Body of pancreas (tissue), 4 donors: ENCODE results near the gene INPP5B. TPM values are rescaled to one million over a fixed set of nuclear protein-coding genes. Genes with fewer than 3 reads are reported as not detected.

ENCODE experiments used
- ATAC-seq: fragments of 150-250 bp; one replicate; pipeline ENCODE4 v1.9.1; 2016
- DNase-seq, 4 donors: peaks; one replicate each; pipeline ENCODE4 v3.0.0-alpha.2; 2019
- H3K27ac ChIP-seq, 4 donors: fragments of 200-600 bp; sonication (generic); 1 replicate in 3 of 4; 2 replicates in 1 of 4; pipeline versions ENCODE4 v1.5.1 to v1.6.1; 2016 to 2019; ENCODE audit warnings: mild to moderate bottlenecking in 1 of 4, mixed read lengths in 1 of 4, moderate library complexity in 1 of 4
- H3K27me3 ChIP-seq, 2 donors: fragments of 200-600 bp; sonication (generic); one replicate each; pipeline ENCODE4 v1.6.0; 2016; ENCODE audit warnings: mild to moderate bottlenecking in 1 of 2
- H3K36me3 ChIP-seq, 2 donors: fragments of 200-600 bp; sonication (generic); replicated peaks in 1 of 2; 2 replicates each; pipeline ENCODE4 v1.5.1; 2016; ENCODE audit warnings: low read depth in 2 of 2; ENCODE audit not compliant: insufficient read depth in 1 of 2
- H3K4me1 ChIP-seq: fragments of 200-600 bp; sonication (generic); one replicate; pipeline ENCODE4 v1.6.0; 2016
- H3K4me3 ChIP-seq, 2 donors: fragments of 200-600 bp; sonication (generic); 1 replicate in 1 of 2; 2 replicates in 1 of 2; pipeline ENCODE4 v1.5.1; 2016 to 2019
- H3K9me3 ChIP-seq, 3 donors: fragments of 200-600 bp; sonication (generic); 1 replicate in 2 of 3; 2 replicates in 1 of 3; pipeline ENCODE4 v1.5.1; 2016
- POLR2A ChIP-seq, 3 donors: fragments of 450-650 bp; IDR thresholded peaks; one replicate each; pipeline ENCODE4 v1.6.1; 2016; ENCODE audit warnings: antibody characterized with exemption in 3 of 3, mild to moderate bottlenecking in 2 of 3
- whole genome bisulfite sequencing, 2 donors: methylation state at CpG; one replicate each; pipeline ENCODE4 v1.1.5; 2017; 5-methylcytosine and 5-hydroxymethylcytosine counted together
- intact Hi-C: fragments of 100-400 bp; cut with DNase I; formaldehyde crosslinking; loops from one replicate; pipeline ENCODE4 v1.15.1; 2023
- total RNA-seq, 2 donors: library from RNA; depleted of rRNA; stranded (reverse); fragments of >200 nt; gene quantifications; one replicate each; pipeline ENCODE4 v1.1.0, GENCODE V29; 2016
- TF ChIP-seq, protein P1 (sequence below), 7 experiments: fragments of 450-650 bp in 4 of 7; fragments of 200-600 bp in 3 of 7; sonication (generic) in 3 of 7; IDR thresholded peaks; one replicate each; pipeline ENCODE4 v1.5.1; 2016 to 2019; ENCODE audit warnings: antibody characterized with exemption in 7 of 7

The INPP5B gene
- total RNA-seq, 2 donors from 2014 or later, result 11.5 to 13.5 TPM

- H3K9me3 ChIP-seq, result no peaks in the 10 kb centered on the region
Observed at GRCh38 chr1:37932759-37933158, 14.1 kb downstream of the INPP5B start.

DNA sequence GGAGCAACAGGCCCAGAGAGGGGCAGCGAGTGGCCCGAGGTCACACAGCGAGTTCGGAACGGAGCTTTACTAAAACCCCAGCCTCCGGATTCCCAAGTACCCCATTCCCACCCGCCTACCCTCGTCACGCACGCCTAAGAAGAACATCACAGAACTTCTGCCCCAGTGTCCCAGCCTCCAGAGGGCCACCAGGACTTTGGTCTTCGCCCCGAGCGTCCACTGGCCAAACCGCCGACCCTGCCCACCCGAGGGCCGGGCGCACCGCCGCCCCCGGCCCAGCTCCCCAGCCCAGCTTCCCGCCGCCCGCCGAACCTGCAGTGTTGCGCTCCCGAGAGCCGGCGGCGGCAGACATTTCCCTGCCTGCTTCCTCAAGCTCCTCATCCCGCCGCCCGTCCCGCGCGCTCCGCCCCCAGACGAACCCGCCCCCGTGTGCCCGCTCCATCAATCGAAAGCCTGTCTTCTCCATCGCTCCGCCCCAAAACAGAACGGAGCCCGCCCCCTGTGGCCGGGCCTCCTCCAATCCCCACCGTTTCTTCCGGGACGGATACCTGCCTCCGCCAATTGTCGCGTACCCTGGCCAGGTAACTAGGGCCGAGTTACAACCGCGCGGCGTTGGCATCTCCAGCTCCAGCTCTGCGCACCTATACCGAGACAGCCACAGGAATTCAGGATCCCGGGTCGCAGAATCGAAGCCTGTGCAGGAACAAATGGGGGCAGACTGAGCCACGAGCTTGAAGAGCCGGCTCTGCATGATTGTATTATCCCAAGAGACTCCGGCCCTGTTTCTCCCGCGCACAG is 15.3 kb downstream of the INPP5B start:
- peak; percentile 100 for ATAC-seq

More at GRCh38 chr1:37932759-37933158, 14.1 kb downstream of the INPP5B start:
- no peak overlapping the region for H3K4me3 ChIP-seq
- 83 to 88% methylated on average over 4 of the region's 4 CpGs for WGBS, 2 donors
- H3K4me1 ChIP-seq, result peaks cover 12% of the 10 kb centered on the region
- no peak overlapping the region for H3K27ac ChIP-seq
- H3K27me3 ChIP-seq, result no peaks in the 10 kb centered on the region
- no peaks in the 10 kb centered on the region for H3K36me3 ChIP-seq
- TF ChIP-seq POLR2A (IDR thresholded peaks at IDR 0.05), result no peak
- TF ChIP-seq, protein P1, sequence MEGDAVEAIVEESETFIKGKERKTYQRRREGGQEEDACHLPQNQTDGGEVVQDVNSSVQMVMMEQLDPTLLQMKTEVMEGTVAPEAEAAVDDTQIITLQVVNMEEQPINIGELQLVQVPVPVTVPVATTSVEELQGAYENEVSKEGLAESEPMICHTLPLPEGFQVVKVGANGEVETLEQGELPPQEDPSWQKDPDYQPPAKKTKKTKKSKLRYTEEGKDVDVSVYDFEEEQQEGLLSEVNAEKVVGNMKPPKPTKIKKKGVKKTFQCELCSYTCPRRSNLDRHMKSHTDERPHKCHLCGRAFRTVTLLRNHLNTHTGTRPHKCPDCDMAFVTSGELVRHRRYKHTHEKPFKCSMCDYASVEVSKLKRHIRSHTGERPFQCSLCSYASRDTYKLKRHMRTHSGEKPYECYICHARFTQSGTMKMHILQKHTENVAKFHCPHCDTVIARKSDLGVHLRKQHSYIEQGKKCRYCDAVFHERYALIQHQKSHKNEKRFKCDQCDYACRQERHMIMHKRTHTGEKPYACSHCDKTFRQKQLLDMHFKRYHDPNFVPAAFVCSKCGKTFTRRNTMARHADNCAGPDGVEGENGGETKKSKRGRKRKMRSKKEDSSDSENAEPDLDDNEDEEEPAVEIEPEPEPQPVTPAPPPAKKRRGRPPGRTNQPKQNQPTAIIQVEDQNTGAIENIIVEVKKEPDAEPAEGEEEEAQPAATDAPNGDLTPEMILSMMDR (IDR thresholded peaks at IDR 0.05), result no peak
- ATAC-seq (no peak), DNase-seq (no peak)
- intact Hi-C loops, result no loop called here

DNA sequence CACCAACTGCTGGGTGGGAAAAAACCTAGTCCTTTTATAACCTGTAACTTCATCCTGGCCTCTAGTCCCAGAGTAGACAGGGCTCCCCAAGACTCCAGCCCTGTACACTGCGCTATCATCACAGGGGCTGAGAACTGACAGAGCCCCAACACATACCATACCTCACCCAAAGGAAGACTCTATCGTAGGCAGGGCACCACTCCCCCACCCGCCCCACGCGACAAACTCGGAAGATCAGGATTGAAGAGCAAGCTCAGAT is 15.8 kb downstream of the INPP5B start:
- H3K27ac ChIP-seq, result peak overlapping the region in 1 of 4 donors; percentile 58
- WGBS, 2 donors, result 13% methylated on average over 6 of the region's 6 CpGs; no CpG with 5 or more reads in 1 of the 2 donors

More for the DNA sequence above, 15.3 kb downstream of the INPP5B start:
- TF ChIP-seq POLR2A (IDR thresholded peaks at IDR 0.05), result peak in 2 of 3 donors; percentile 46 to 47
- TF ChIP-seq, protein P1 (IDR thresholded peaks at IDR 0.05), result peak in 3 of 7 experiments; percentile 15 to 38 (median 36)
- WGBS, 2 donors, result 1 to 7% methylated on average over 2 to 68 of the region's 68 CpGs
- H3K4me3 ChIP-seq, result peak overlapping the region; percentile 30 to 32
- H3K27me3 ChIP-seq, result no peaks in the 10 kb centered on the region
- peak overlapping the region in 3 of 4 donors; percentile 42 to 65 (median 58) for H3K27ac ChIP-seq
- DNase-seq, result peak; percentile 97 to 98 (median 98)
- no peaks in the 10 kb centered on the region for H3K36me3 ChIP-seq
- intact Hi-C loops, result no loop called here
- H3K9me3 ChIP-seq, result no peaks in the 10 kb centered on the region
- peaks cover 12% of the 10 kb centered on the region for H3K4me1 ChIP-seq

DNA sequence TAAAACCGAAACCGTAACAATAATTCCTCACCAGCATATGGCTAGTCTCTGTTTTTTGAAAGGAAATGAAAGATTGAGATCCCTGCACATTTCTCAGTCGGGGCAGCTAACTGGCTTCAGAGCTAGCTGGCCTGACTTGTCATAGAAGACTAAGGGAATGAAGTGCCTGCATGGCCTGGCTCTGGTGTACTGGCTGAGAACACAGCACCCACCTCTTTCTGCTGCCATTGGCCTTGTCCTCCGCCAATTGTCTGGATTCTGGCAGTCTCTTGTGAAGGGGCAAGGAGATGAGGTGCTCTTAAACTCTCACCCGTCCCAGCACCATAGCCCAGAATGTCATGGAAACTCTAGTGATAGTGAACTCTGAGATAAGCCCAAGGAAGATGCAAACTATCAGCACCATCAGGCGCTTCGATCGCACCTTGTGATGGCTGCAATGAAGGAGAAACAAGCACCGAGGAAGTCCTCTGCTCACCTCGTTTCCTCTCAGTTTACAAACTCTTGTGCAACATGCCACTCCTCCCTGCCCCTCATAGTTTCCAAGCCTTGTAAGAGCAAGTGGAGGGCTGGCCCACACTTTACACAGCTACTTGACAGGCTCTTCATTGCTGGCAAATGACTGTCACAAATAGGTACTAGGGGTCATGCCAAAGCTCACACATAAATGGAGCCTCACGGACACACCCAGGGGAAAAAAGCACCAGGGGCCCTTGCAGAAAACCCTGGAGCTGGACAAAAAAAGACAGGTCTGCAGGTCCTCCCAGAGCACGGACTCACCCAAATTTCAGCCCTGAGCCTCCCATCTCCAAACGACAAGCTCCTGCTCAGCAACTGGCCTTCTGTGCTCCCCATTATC is 16.4 kb downstream of the INPP5B start:
- Histone ChIP-seq H3K9me3 (no peaks in the 10 kb centered on the region), H3K27me3 (no peaks in the 10 kb centered on the region), H3K27ac (no peak overlapping the region), H3K4me1 (peaks cover 12% of the 10 kb centered on the region), H3K36me3 (no peaks in the 10 kb centered on the region), H3K4me3 (no peak overlapping the region)
- TF ChIP-seq, protein P1 (IDR thresholded peaks at IDR 0.05), result no peak
- TF ChIP-seq POLR2A (IDR thresholded peaks at IDR 0.05), result no peak
- DNase-seq (no peak), ATAC-seq (no peak)
- WGBS, 2 donors, result 76 to 83% methylated on average over 12 to 13 of the region's 13 CpGs
- intact Hi-C loops, result no loop called here

More for the DNA sequence above, 15.8 kb downstream of the INPP5B start:
- DNase-seq (peak in 1 of 4 donors; percentile 13), ATAC-seq (no peak)
- Histone ChIP-seq H3K9me3 (no peaks in the 10 kb centered on the region), H3K36me3 (no peaks in the 10 kb centered on the region), H3K4me3 (peak overlapping the region; percentile 30 to 32), H3K27me3 (no peaks in the 10 kb centered on the region), H3K4me1 (peaks cover 12% of the 10 kb centered on the region)
- intact Hi-C loops, result no loop called here
- TF ChIP-seq, protein P1 (IDR thresholded peaks at IDR 0.05), result no peak
- no peak for TF ChIP-seq POLR2A (IDR thresholded peaks at IDR 0.05)
